Iris pigment epithelial cell (primary cell): ENCODE results near the gene TMEM86A.
A peak's percentile ranks its signal among the peaks of the same experiment; 100 is the strongest.

ENCODE experiments used
- DNase-seq: peaks from one replicate; pipeline ENCODE4 v3.0.0-alpha.2; 2011; ENCODE audit warnings: low read depth

Gene TMEM86A

DNA sequence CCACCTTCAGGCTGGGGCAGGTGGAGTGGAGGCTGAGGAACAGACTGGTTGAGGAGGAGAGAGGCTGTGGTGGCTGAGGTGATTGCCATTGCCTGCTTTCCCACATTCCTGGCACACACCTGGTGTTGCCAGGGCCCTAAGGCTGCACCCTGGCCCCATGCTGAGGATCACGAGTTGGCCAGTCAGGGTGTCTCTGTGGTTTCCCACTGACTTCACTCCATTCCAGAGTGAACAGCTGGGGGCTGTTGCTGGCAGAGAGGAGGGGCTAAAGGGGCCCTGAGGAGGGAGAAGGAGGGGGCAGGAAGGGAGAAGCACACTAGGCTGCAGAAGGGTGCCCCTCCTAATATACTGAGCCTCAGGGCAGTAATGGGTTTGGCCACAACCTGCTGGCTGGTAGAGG is 1.8 kb downstream of the TMEM86A start:
- no peak for DNase-seq

DNA sequence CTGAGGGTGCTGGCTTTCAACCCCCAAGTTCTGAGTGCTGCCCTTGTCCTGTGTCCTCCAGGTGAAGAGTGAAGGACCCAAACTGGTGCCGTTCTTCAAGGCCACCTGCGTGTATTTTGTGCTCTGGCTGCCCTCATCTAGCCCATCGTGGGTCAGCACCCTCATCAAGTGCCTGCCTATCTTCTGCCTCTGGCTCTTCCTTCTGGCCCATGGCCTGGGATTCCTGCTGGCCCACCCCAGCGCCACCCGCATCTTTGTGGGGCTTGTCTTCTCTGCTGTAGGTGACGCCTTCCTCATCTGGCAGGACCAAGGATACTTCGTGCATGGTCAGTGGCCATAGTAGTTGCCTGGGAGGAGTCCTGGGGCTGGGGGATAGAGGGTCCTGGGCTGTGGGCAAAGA is 2.3 kb downstream of the TMEM86A start:
- DNase-seq: no peak

DNA sequence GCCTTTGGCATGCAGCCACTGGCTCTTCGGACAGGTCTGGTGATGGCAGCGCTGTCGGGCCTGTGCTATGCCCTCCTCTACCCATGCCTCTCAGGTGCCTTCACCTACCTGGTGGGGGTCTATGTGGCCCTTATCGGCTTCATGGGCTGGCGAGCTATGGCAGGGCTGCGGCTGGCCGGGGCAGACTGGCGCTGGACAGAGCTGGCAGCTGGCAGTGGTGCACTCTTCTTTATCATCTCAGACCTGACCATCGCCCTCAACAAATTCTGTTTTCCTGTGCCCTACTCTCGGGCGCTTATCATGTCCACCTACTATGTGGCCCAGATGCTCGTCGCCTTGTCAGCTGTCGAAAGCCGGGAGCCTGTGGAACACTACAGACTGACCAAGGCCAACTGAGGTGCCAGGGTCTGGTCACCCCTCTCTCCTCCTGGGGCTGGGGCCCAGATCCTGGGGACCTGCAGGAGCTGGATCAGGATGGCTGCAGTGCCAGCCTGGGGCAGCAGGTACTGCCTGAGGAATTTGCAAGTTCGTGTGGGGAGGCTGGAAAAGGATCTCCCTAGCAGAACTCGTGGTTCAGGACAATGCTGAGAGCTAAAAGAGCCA is 3.1 kb downstream of the TMEM86A start:
- DNase-seq: no peak

DNA sequence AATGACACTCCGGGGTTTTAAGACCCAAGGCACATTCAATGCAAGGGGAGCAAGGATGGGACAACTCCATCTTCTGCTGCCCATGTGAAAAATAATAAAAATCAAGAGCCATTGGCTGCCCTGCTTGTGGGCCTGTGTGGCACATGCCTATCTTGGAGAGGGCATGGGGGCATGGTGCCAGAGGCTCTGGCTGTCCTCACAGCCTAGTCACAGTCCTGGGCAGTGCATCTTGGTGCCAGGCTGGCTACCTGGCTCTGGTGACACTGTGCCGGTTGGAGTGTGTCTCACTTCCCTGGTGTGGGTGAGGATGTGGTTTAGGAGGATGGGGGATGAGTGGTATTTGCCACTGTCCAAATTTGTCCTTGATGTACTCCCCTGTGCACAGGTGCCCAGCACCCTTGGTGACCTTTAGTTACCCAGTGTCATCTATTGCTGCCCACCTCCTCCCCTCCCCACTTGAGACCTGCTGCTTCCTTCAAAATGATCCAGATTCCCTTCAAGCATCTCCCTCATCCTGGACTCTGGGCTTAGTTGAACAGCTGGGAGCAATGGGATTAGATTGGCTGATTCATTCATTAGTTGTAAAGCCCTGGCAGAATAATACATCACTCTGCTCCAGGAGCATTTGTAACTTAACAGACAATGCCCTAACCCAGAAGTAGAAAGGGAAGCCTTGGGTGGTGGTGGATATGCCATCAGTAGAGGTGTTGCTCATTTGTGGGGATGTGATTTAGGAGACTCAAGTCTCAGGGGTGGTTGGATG is 4.6 kb downstream of the TMEM86A start:
- DNase-seq: no peak

DNA sequence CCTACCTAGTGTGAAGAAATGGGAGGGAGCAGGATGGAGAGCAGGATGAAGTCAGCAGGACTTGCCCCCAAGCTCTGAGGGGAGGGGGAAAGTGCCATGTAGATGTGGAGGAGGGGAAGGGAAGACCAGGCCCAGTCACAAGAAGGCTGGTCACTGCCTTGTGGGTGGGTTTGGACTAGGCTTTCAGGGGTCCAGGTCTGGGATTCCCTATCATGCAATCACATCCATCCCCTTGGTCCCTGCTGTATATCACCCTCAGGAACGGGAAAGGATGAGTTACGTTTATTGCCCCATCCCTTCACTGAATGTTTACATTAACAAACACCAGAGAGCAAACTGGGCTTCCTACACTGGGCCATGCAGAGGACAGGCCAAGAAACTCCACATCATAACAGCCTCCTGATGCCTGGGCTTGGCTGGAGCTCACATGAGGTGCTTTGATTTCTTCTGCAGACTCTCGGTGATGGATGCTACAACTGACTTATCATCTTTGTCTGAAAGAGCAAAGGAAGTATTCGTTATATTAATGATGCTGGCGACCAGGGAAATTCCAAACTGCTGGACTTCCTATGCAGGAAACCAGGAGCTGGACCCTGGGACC is 5.6 kb downstream of the TMEM86A start:
- DNase-seq: no peak

DNA sequence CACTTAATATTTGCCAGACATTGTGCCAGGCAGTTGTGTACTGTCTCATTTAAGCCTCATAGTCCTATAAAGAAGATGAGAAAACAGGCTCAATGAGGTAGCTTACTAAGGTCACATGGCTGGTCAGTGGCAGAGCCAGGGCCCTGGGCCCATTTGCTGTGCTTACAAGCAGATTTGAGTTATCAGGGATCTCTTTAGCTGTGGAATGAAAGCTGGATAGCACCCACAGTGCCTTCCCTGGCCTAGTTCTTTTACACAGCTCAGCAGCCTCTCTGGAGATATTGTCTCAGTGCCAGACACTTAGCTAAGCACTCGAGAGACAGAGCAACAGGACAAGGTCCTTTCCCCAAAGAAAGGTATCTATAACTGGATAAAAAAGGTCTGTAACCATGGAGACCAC is 6.1 kb downstream of the TMEM86A start:
- no peak for DNase-seq

DNA sequence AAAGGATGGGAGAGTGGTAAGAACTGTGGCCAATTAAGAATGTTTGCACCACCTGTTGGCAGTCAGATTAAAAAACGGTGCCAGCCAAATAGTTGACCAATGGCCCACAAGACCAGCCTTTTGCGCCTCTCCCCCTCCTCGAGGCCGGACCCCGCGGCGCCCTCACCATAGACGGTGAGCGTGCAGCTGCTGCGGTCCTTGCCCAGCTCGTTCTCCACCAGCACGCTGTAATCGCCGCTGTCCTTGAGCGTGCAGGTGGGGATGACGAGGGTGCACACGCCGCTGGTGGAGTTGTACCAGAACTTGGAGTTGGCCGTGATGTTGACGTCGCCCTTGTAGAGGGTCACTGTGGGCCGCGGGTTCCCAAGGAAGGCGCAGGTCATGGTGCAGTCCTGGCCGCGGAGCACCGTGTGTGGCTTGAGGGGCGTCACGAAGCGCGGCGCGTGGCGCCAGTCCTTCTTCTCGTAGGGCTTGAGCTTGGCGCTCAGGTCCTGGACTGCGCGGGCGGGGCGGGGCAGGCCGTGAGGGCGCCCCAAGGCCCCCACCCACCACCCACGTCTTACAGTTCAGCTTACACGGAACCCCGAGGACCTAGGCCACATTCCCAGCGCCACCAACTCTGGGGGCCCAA is 7.2 kb downstream of the TMEM86A start:
- no peak for DNase-seq

DNA sequence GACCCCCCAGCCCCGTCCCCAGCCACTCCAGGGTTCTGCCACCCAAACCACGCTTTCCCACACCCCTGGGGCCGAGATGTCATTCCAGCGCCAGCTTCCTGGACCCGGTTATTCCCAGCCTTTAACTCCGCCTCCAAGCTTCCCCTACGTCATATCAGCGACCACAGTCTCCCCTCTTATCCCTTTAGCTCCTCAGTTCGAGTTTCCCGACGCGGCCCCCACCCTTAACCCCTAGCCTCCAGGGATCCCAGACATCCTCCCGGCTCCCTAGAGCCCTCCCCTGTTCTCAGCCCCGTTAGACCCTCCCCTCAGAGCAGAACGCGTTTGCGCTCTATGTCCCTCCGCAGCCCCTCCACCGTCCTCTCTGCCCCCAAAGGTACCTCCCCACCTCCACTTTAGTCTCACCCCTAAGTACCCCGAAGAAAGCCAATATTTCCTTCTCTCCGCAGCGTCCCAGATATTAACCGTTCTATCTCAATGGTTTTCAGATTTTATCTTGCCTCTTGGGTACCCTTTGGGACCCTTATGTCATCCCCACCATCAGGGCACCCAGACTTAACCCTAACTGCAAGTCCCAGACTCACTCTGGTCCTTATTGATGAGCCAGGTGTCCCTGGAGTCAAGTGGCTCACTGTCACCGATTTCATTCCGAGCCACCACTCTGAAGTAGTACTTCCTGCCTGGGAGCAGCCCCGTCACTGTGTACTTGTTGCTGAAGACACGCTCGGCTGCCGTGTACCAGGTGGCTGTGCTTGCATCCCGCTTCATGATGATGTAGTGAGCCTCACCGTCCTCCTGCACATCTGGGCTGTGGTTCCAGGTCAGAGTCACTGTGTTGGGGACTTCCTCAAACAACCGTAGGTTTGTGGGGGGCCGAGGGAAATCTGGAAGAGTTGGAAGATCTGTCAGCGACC is 8.0 kb downstream of the TMEM86A start:
- peak; percentile 54 for DNase-seq

DNA sequence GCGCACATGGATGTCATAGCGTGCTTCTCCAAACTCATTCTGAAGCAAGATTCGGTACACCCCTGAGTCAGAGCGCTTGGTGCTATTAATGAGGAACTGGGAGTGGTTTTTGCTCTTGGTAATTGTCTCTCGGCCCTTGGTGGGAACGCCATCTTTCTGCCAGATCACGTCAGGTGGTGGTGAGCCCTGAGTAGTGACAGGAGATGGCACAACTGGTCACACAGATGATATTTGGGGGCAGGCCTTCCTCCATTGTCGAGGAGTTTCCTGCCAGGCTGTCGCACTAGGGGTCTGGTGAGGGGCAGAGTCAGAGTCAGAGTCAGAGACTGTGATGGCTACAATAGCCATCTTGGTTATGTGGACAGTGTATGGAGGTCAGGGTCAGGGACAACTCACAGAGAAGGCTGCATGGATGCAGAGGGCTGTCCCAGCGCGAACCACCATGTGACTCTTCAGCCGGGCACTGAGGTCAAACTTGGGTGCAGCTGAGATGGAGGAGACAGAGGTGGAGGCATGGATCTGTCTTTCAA is 9.3 kb downstream of the TMEM86A start:
- no peak for DNase-seq

DNA sequence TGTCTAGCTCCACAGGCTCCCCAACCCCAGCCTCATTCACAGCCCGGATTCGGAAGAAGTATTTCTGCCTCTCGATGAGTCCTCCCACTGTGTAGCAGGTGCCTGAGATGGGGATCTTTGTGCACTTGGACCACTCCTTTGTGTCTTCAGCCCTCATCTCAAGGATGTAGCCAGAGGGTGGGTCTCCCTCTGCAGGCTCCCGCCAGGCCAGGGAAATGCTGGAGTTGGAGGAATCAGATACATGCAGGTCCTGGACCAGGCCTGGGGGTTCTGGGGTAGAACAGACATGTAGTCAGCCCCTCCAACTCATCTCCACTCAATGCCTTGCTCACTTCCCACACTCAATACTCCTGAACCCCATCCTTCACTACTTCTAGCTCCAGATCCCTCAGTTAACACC is 10.8 kb downstream of the TMEM86A start:
- DNase-seq: no peak

DNA sequence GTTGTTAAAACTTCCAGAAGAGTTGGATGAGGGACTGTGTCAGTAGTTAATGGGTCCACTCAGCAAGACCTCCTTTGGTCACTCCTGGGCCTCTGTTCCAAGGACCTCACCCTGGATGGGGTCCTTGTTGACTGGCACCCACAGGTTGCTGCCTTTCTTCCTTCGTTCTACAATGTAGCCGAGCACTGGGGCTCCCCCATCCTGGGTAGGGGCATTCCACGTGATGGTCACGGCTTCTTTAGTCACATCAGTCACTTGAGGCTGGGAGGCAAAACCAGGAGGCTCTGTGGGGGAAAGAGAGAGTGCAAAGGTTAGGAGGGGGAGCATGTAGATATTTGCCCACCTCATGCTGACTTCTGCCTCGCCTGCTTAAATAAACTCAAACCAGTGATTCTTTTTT is 12.0 kb downstream of the TMEM86A start:
- DNase-seq: no peak

DNA sequence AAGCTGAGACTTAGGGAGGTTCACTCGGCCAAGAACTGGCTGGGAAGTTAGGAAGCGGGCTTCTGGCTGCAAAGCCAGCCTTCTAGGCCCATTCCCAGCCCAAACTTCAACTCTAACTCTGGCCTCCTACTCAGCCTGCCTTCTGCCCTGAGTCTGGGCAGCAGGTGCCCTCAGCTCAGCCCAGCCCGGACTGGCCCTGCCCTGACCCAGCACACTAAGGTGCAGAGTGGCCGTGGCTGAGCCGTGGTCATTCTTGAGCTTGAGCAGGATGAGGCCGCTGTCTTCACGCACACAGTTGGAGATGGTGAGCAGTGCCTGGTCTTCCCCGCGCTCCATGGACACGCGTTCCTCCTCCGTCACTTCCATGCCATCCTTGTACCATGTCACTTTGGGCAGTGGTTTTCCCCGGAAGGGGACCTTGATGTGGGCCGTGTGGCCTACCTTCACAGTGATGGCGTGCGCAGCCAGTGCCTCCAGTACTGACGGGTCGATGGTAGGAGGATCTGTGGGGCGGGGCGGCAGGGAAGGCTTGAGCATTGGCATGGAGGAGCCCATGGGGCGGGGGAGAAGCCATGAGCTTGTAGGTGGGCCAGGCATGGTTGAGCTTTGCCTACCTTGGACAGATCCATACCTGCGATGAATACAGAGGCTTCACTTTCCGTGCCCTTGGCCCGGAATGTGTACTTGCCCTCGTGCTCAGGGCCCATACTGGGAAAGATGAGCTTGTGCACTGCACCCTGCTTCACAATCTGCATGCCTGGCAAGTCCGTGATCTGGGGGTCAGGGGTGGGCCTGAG is 15.3 kb downstream of the TMEM86A start:
- no peak for DNase-seq

DNA sequence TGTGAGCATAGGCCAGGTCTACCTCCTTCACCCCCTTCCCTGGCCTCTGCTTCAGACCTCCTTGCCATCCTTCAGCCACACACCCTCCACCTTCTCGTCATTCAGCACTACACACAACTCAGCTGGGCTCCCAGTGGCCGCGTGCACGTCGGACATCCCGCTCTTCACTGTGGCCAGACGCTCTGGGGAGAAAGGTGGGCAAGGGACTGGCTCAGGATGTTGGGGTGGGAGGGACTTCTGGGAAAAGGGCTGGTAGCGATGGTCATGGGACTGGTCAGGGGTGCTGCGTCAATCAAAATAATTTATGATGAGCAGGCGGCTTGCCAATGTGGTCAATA is 15.8 kb downstream of the TMEM86A start:
- no peak for DNase-seq

DNA sequence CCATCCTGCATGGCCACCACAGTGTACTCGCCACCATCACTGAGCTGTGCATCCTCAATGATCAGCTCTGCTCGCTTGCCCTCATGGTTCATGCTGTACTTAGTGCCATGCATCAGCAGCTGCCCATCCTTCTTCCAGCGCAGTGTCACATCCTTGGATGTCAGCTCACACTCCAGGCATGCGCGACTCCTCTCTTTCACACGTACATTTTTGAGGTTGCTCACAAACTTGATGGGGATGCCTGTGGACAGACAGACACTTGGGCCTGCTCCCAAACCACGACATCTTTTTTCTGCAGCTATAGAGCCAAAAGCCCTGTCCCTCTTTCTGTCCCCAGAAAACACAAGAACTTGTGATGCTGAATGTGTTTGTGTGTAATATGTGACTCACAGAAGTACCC is 16.9 kb downstream of the TMEM86A start:
- DNase-seq: no peak

DNA sequence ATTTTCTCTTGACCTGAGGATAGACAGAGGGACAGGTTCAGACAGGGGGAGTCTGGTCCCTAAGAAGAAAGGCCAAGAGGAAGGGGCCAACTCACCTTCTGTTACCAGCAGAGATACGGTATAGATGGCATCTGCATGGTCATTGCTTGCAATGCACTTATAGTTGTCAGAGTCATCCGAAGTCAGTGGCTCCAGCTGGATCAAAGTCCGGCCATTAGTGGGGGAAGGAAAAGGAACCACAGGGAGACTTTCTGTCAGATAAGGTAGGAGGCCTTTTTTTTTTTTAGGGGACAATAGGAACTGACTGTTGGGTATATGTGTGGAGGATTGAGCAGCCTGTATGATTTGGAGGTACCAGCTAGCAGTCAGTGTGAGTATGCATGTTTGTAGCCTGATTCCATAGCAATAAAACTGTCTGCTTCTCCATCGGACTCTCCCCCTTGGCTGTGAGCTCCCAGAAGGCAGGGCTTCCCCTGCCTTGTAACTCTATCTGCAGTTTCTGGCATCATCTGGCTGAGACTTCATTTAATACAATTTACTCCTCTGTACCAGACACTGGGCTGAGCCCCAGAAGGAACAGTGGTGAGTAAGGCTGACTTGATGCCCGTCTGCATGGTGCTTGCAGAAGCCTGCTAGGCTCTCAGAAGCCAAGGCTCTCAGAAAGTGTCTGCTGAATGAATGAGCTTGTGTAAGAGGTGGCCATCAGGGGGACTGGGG is 21.7 kb downstream of the TMEM86A start:
- DNase-seq: peak; percentile 55

DNA sequence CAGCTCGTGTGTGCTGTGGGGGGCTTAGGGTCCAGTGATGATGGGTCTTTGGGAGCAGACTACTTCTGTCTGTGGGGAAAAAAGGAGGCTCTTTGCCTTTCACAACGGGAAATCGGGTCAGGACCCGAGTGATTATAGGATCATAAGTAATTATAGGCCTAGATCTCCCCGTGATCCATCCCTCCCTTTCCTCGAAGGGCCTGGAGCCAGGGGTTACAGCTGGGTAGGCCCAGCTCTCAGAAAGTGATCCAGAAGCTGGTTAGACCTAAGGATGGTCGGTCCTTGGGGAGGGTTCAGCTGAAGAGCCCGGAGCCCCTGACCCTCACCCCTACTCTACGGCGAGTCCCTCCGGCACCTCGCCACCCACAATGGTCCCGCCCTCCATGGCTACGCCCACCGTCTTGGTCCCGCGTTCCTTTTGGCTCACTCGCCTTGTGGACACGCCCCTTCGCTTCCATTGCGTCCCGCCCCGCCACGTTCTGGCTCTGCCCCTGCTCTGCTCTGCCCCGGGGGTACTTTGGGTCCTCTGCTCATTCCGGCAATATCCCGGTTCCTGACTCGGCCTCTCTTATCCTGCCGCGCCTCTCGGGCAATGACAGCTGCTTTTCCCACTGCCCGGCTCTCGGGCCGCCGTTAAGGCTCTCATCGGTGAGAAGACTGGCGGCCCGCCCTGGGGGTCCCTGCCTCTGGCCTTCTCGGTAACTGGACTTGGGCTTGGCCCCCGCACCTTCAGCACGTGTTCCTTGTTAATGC is 22.4 kb downstream of the TMEM86A start:
- DNase-seq: peak; percentile 62

DNA sequence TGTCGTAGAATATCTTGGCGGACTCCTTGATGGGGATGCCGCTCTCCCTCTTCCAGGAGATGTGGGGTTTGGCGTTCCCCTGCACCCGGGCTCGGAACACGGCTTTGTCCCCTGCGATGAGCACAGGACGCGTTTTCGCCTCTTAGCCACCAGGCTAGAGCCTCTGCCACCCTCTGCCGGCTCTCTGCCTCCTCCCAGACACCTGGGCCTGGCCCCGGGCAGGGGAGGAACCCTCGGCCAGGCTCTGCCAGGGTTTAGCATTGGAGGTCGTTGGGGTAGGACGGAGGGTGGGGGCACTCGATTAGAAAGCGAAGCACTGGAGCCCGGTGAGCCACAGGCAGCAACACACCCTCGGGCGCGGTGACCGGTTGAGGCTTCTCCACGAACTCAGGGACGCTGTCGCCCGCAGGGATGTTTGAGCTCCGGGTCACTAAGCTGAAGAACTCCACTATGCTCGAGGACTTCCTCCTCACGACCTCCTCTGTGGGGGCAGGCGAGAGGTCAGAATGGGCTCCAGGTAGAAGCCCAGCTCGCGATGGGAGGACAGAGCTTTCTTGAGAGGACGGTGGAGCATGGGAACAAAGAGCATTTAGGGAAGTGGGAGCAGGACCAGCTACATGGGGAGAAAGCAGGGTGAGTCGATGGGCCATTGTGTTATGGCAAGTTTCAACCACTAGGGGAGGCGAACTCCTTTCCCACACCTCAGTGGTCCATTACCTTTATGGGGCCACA is 23.1 kb downstream of the TMEM86A start:
- peak; percentile 55 for DNase-seq

DNA sequence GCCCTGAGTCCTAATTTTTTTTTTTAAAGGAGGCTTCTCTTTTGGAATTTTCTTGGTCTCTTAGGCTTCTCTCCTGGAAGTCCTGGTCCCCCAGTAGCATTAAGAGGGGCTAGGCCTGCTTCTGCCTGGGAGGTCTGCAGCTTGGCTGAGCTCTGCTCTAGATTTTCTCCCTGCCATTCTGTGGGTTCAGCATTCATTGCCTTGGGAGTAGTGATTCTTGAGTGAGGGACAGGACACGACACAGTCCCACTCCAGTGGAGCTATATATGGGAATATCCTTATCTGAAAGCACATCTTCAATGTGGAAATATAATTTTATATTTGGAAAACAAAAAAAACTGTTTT is 23.7 kb downstream of the TMEM86A start:
- DNase-seq: no peak

DNA sequence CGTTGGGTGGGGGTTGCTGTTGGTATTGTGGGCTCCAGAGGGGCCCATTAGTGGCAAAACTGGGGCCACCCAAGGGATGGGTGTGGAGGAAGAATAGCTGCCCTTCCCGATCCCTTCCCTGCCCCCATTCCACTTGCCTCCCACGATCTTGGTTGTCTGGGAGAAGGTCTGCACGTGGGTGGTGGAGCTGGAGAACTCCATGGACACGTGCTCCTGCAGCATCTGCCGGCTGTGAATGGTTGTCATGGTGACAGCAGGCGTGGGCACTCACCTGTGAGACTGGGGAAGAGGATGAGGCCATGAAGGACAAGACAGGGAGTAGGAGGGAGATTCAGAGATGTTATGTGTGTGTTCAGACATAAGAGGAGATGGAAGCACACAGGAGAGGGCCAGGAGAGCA is 25.4 kb downstream of the TMEM86A start:
- DNase-seq: no peak
